ENCODE data around the gene FAM219B.

- no peak for TF ChIP-seq POLR2A (IDR thresholded peaks at IDR 0.05)
- TF ChIP-seq CTCF (IDR thresholded peaks at IDR 0.05), result no peak
- no peak for TF ChIP-seq EP300 (IDR thresholded peaks at IDR 0.05)
These were observed 21.2 kb downstream of the FAM219B start for GRCh38 chr15:74885461-74885860.

All from ovary (tissue), 3 donors.